Right kidney (tissue), 9 donors: ENCODE measurements around the gene SLC12A2.

Source experiments
- DNase-seq: peaks from one replicate; pipeline ENCODE4 v3.0.0-alpha.2; 2016
- long read RNA-seq, 8 donors: transcript quantifications; one replicate each; lab custom pipeline, GENCODE V29; 2026

Gene SLC12A2
- long read RNA-seq, donor 1, full-length matches to known transcripts, result 1 of 1 reads
- long read RNA-seq, donor 1, partial matches to known transcripts, result 0 of 1 reads
- long read RNA-seq, donor 1, other reads (novel, unspliced or antisense), result 0 of 1 reads
- long read RNA-seq, donor 2, full-length matches to known transcripts, result 1 of 28 reads
- long read RNA-seq, donor 2, partial matches to known transcripts, result 27 of 28 reads
- long read RNA-seq, donor 2, other reads (novel, unspliced or antisense), result 0 of 28 reads
- long read RNA-seq, donor 3, result 0 reads
- long read RNA-seq, donor 4, full-length matches to known transcripts, result 1 of 1 reads
- long read RNA-seq, donor 4, partial matches to known transcripts, result 0 of 1 reads
- long read RNA-seq, donor 4, other reads (novel, unspliced or antisense), result 0 of 1 reads
- long read RNA-seq, donor 5, full-length matches to known transcripts, result 2 of 79 reads
- long read RNA-seq, donor 5, partial matches to known transcripts, result 77 of 79 reads
- long read RNA-seq, donor 5, other reads (novel, unspliced or antisense), result 0 of 79 reads
- long read RNA-seq, donor 6, full-length matches to known transcripts, result 1 of 1 reads
- long read RNA-seq, donor 6, partial matches to known transcripts, result 0 of 1 reads
- long read RNA-seq, donor 6, other reads (novel, unspliced or antisense), result 0 of 1 reads
- long read RNA-seq, donor 7, full-length matches to known transcripts, result 3 of 3 reads
- long read RNA-seq, donor 7, partial matches to known transcripts, result 0 of 3 reads
- long read RNA-seq, donor 7, other reads (novel, unspliced or antisense), result 0 of 3 reads
- long read RNA-seq, donor 8, full-length matches to known transcripts, result 1 of 1 reads
- long read RNA-seq, donor 8, partial matches to known transcripts, result 0 of 1 reads
- long read RNA-seq, donor 8, other reads (novel, unspliced or antisense), result 0 of 1 reads

GRCh38 chr5:128083033-128083810, at the start of gene SLC12A2:
SLC12A2 (plus strand) TSS chr5:128083766; CDS start chr5:128083955, 189 bp downstream.
- peak; percentile 100 for DNase-seq

GRCh38 chr5:128035689-128036088, 47.9 kb upstream of the SLC12A2 start:
- DNase-seq, result peak; percentile 2

GRCh38 chr5:128036950-128037349, 46.6 kb upstream of the SLC12A2 start:
- no peak for DNase-seq

- DNase-seq, result no peak
Observed at GRCh38 chr5:128038643-128039042, 44.9 kb upstream of the SLC12A2 start.

- DNase-seq, result no peak
Observed at GRCh38 chr5:128040927-128041326, 42.6 kb upstream of the SLC12A2 start.

GRCh38 chr5:128052780-128053179, 30.8 kb upstream of the SLC12A2 start:
- DNase-seq, result no peak

- DNase-seq, result no peak
Observed at GRCh38 chr5:128053291-128053954, 30.1 kb upstream of the SLC12A2 start.

GRCh38 chr5:128060644-128061385, 22.8 kb upstream of the SLC12A2 start:
- no peak for DNase-seq

- no peak for DNase-seq
Observed at GRCh38 chr5:128062172-128062746, 21.3 kb upstream of the SLC12A2 start.

- DNase-seq, result no peak
Observed at GRCh38 chr5:128074171-128074570, 9.4 kb upstream of the SLC12A2 start.

GRCh38 chr5:128074953-128075352, 8.6 kb upstream of the SLC12A2 start:
- DNase-seq, result no peak

- DNase-seq, result no peak
Observed at GRCh38 chr5:128077526-128077925, 6.0 kb upstream of the SLC12A2 start.

GRCh38 chr5:128081111-128081851, 2.3 kb upstream of the SLC12A2 start:
- peak; percentile 28 for DNase-seq

GRCh38 chr5:128082551-128083032, 974 bp upstream of the SLC12A2 start:
- DNase-seq, result no peak

GRCh38 chr5:128083811-128084227, 253 bp downstream of the SLC12A2 start:
- DNase-seq, result no peak

- peak; percentile 75 for DNase-seq
Observed at GRCh38 chr5:128084228-128085167, 932 bp downstream of the SLC12A2 start.

GRCh38 chr5:128085413-128085812, 1.8 kb downstream of the SLC12A2 start:
- DNase-seq, result no peak

GRCh38 chr5:128091579-128091978, 8.0 kb downstream of the SLC12A2 start:
- no peak for DNase-seq

- no peak for DNase-seq
Observed at GRCh38 chr5:128092144-128092543, 8.6 kb downstream of the SLC12A2 start.
